HG03095 (cell line): ENCODE measurements around the gene BNIPL.

Source experiments
- ATAC-seq: cut with Tn5 transposase; IDR thresholded peaks from one replicate; pipeline ENCODE4 v1.9.1; 2021; ENCODE audit warnings: moderate library complexity; ENCODE audit not compliant: unreplicated experiment

Gene BNIPL

DNA sequence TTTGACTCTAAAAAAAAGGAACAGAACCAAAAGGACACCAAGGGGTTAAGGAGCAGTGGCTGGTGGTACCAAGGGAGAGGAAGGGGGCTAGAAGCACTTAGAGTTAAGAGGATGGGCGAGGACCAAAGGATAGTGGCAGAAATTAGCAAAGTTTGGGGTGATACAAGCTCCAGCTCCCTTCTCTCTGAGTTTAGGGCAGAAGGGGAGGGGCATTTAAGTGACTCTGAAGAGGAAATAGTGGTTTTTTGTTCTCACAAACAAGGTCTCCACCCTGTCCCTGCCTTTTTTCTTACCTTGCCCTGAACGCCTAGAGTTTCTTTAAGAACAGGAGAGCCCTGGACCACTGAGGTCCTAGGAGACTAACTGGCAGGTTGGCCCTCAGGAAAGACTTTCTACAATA lies 19.8 kb downstream of the BNIPL start:
- ATAC-seq: no peak

DNA sequence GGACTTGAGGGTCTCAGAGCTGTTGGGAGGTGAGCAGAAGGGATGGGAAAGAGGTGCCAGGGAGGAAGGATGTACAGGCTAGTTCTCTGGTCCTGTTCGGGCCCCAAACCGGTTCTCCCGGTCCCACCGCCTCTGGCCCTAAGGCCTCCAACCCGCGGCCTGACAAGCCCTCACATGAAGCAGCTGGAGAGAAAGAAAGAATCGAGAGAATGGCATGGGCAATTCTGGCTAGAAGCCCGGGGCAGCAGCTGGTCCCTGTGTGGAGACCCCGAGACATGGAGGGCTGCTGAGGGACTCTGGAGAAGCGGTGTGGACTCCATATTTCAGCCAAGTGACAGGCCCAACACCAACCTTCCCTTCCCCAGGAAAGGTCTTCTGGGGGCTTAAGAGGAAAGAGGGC lies 22.3 kb downstream of the BNIPL start:
- ATAC-seq: no peak

DNA sequence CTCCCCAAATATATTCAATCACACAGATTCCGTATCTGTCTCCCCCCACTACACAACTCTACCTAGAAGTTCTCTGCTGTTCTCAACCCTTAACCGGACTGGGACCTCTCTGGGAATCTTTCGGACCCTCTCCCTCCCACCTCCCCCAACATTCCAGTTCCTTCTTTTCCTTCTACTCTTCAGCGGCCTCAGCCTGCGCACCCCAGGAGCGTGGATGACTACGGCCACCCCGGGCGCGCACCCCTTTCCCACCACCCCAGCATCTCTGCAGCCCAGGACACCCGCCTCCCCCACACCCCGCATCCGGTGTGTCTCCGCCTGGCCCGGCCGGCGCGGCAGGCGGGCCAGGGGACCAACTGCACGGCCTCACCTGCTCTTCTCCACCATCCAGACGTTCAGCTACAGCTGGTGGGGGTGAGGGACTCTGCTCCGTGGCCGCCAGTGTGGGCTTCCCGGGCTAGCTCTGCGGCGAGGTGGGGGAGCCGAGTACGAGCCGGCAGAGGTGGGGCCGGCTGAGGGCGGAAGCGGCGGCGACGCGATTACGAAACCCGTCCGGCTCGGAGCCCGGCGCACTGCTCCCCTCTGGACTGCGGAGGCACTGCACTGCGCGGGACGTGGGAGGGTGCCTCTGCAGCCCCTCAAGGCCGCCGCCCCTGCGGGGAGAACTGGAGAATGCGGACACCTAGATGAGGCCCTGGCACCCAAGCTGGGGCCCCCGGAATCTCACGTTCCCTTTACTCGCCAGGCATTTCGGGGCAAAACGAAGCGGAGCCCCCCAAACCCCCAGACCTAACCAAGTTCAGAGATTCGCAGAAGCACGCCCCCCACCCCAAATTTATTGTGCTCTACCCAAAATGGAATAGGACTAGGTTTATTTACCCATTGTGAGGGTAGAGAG lies 23.0 kb downstream of the BNIPL start, which contains the start of gene CDC42SE1:
Gene CDC42SE1, minus strand, starts transcription at position 514 of the 898 bp plus-strand sequence. CDS start 3,892 bp downstream, outside the sequence.
- ATAC-seq: peak; percentile 74

DNA sequence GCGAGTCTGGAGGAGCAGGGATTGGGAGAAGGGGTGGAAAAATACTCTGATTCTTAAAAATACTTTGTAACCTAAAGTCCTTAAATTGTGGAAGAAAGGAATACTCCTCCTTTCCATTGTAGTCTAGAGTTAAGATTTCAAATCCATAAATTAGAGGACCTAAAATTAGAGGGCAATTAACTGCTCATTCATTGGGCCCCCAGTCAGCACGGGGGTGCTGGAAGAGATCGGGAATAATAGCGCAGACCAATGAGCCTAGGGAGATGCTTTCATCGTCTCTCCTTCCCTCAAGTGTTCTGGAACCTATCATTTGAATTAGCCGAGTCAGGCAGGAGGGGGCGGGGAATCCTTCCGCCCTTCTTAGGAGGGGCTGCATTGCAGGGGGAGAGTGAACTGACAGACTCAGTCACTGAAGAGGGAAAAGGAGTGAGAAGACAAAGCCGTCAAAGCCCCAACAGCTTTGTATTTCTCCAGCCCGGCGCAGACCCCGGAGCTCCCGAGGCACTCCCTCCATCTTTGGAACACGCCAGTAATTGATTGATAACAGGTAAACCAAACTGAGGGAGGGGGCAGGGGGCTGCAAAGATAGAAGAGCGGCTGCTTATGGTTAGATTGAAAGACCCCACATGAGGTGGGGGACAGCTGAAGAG lies 23.7 kb downstream of the BNIPL start, which contains the start of gene MLLT11:
Gene MLLT11, plus strand, starts transcription at position 391 of the 650 bp plus-strand sequence. CDS start 6,828 bp downstream, outside the sequence.
- no peak for ATAC-seq

DNA sequence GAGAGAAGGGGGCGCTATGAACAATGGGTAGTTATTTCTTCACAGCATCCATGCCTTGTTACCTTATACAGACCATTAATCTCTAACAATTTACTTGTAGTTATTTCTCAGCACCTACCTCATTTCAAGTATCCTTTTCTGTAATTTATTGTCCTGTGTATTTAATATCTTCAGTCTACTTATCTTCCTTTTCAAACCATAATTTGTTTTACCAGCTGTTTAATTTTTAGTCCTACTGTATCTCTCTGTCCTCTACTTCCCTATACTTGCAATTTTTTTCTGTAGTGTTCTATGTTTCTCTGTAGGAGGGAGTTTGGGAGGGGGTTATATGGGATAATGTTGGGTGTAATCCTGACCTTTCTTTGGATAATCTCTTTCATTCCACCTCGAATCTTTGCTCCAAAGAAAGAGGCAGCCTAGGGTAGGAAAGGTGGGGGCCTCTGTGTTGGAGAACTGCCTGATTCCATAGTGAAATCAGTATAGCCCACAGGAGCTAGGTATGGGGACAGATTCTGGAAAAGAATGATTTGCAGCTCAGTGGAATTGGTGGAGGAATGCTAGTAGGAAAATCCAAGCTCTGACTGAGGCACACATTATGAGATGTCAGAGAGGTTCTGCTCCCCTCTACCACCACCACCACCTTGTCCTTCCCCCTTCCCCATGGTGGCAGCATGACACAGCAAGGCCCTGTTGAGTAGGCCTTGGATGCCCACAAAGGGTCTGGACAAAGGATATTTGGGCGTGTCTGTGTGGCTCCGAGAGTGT lies 24.5 kb downstream of the BNIPL start:
- no peak for ATAC-seq

DNA sequence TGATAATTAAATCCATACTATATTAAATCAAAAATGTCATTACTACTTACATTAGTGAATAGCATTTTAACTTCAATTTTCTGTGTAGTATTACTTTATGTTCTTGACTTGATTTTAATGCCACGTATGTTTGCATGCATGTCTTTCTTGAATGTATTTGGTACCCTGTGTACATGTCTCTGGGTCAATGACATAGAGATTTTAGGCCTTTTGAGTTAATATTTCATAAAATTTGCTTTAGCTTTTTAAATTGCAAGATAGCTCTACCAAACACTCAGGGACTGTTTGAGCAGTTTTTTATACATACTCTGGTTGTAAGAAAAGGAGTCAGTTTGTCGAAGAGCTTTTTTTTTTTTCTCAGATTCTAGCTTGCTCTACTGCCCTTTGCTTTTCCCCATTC lies 25.3 kb downstream of the BNIPL start:
- no peak for ATAC-seq

DNA sequence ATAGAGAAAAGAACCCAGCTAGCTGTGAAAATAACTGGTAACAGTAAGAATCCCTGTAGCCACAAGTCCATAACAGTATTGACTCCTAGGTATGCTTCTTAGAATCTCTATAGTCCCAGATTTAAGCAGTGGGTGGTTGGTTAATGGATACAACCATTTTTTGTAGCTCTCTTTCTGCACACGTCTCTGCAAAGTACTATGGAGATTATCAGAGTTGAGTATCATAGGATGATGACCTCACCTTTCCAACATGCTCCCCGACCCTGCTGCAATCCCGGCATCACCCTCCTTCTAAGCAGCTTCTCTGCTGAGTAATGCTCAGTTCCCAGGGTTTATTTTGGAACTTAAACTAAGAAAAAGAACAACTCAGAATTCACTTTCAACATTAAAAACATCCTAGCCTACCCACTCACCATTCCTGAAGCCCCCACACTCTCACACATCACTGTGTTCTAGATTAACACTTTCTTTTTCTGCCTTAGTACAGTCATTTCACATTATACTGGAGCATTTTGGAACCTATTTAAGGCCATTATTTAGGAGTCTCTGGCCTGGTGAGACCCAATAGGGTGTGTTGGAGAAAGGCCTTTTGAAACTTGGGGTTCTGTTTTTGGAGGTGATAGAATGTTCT lies 26.5 kb downstream of the BNIPL start:
- no peak for ATAC-seq

DNA sequence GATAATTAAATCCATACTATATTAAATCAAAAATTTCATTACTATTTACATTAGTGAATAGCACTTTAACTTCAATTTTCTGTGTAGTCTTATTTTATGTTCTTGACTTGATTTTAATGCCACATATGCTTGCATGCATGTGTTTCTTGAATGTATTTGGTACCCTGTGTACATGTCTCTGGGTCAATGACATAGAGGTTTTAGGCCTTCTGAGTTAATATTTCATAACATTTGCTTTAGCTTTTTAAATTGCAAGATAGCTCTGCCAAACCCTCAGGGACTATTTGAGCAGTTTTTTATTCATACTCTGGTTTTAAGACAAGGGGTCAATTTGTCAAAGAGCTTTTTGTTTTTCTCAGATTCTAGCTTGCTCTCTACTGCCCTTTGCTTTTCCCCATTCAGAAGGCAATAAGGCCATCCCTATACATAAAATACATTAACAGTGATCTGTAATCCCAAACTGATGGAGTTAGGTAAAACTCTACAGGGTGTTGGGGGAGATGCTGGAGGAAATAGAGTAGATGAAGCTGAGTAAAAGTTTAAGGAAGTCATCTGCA lies 28.8 kb downstream of the BNIPL start:
- ATAC-seq: no peak

DNA sequence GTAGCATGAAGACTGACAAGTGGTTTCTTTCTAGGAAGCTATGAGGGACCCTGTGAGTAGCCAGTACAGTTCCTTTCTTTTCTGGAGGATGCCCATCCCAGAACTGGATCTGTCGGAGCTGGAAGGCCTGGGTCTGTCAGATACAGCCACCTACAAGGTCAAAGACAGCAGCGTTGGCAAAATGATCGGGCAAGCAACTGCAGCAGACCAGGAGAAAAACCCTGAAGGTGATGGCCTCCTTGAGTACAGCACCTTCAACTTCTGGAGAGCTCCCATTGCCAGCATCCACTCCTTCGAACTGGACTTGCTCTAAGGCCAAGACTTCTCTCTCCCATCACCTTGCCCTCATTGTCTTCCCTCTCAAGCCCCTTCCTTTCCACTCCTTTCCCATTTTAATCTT lies 30.8 kb downstream of the BNIPL start:
- no peak for ATAC-seq

DNA sequence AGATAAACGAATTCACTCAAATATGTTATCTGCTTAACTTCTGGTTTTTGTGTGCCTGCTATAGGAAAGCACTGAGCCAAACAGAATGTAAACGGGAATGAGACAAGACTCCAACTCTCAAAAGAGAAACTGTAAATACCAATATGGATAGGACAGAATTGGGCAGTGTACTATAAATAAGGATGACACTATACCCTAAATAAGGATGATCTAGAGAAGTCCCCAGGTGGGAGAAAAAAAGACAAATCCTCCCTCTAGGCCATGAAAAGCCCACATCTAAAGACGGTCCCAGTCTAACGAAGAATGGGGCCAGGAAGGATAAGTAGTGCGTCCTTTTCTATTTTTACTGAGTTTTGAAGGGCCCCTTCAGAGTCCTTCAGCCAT lies 32.7 kb downstream of the BNIPL start:
- ATAC-seq: no peak

DNA sequence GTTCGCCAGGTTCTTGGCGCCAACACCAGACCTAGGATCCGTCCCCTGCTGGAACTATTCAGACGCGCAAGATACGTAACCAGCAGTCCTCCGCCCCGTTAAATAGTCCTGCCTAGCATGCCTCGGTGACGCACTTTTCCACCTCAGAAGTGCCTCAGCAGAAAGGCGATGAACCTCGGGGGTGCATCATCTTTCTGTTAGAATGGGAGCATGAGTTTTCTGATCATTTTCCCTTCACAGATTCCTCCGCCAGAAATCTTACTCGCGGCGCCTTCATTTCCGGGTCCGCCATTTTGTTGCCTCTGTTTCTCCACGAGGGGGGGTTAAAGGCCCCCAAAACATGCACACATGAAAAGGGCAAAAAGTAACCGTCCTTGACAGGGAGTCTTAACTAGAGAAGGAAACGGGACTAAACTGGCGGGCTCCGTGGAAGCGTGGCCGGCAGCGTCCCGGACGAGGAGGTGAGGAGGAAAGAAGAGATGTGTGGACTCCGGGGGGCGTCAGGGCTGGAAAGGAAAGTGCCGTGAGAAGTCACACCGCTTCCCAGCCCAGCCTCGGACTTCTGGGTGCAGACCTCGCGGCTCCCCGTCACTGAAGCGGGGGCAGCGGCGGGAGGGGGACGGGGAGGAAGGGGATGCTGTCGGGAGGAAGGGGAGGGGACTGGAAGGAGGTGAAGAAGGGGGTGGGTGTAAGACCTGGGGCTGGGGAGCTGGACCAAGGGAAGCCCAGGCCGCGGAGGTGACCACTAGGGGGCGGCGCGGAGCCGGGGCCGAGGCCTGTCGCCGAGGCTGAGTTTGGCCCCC lies 34.3 kb downstream of the BNIPL start, which contains the start of gene GABPB2:
Gene GABPB2, plus strand, starts transcription at position 288 of the 803 bp plus-strand sequence. CDS start 17,429 bp downstream, outside the sequence.
- peak; percentile 77 for ATAC-seq

DNA sequence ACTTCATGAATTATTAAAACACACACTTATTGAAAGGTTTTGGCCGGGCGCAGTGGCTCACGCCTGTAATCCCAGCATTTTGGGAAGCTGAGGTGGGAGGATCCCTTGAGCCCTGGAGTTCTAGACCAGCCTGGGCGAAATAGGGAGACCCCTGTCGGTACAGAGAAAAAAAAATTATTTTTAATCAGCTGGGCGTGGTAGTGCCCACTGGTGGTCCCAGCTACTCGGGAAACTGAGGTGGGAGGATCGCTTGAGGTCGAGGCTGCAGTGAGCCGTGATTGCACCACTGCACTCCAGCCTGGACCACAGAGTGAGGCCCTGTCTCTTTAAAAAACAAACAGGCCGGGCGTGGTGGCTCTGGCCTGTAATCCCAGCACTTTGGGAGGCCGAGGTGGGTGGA lies 35.8 kb downstream of the BNIPL start:
- ATAC-seq: no peak

DNA sequence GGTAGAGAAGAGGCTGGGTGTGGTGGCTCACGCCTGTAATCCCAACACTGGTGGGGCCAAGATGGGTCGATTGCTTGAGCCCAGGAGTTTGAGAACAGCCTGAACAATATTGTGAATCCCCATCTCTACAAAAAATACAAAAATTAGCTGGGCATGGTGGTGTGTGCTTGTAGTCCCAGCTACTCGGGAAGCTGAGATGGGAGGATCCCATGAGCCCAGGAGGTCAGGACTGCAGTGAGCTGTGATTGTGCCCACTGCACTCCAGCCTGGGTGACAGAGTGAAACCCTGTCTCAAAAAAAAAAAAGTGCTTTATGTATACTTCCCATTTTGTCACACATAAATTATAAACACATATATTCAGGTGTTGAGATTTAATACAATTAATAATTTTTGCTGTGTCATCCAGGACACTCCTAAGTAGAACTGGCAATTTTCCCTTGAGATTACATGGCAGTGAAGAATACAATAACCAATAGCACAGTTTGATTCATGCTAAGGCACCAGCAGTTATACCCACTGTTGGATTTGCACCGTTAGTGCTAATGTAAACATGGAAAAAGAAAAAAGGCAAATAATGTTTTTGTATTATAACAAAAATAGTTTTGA lies 49.7 kb downstream of the BNIPL start:
- ATAC-seq: no peak
